OCI-LY3 (cell line): Measurements from ENCODE around the gene LCN1.

Experiments
- EZH2phosphoT487 ChIP-seq: fragments of 200-600 bp; shearing (Covaris generic); IDR thresholded peaks from 2 replicates; pipeline ENCODE4 v1.6.1; 2018; ENCODE audit warnings: antibody characterized with exemption, mixed run types, low read depth
- TF ChIP-seq, protein P1 (sequence below): fragments of 200-600, 300-600 bp; sonication (generic); IDR thresholded peaks from 2 replicates; pipeline ENCODE4 v1.5.1; 2014; ENCODE audit warnings: antibody characterized with exemption, low read length, low read depth

DNA sequence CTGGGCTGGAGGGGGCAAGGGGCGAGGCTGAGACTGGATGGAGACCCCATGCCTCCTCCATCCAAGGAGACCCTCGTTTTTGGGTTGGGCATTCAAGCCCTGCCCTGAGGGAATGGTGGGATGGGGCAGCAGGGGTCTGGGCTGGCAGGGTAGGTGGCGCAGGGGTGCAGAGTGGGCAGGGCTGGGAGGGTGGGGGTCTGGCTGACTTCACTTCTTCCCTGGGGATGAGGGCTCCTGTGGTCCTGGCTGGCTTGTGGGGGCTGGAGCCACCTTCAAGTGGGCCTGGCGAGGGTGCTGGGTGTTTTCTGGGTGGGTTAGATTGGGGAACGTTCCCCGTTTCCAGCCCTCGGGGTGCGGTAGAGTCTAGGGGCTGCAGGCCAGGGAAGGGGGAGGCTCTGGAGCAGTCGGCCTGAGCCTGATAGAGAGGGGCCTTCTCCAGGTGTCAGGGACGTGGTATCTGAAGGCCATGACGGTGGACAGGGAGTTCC lies 412 bp downstream of the LCN1 start:
- TF ChIP-seq, protein P1, sequence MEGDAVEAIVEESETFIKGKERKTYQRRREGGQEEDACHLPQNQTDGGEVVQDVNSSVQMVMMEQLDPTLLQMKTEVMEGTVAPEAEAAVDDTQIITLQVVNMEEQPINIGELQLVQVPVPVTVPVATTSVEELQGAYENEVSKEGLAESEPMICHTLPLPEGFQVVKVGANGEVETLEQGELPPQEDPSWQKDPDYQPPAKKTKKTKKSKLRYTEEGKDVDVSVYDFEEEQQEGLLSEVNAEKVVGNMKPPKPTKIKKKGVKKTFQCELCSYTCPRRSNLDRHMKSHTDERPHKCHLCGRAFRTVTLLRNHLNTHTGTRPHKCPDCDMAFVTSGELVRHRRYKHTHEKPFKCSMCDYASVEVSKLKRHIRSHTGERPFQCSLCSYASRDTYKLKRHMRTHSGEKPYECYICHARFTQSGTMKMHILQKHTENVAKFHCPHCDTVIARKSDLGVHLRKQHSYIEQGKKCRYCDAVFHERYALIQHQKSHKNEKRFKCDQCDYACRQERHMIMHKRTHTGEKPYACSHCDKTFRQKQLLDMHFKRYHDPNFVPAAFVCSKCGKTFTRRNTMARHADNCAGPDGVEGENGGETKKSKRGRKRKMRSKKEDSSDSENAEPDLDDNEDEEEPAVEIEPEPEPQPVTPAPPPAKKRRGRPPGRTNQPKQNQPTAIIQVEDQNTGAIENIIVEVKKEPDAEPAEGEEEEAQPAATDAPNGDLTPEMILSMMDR: no peak
- TF ChIP-seq EZH2phosphoT487: no peak
